MM.1S (cell line): Measurements from ENCODE around the gene NCAM2.

Experiments
- DNase-seq: peaks from one replicate; pipeline ENCODE4 v3.0.0-alpha.2; 2015
- H2AFZ ChIP-seq: fragments of 300-600 bp; sonication (generic); 2 replicates; pipeline ENCODE4 v1.6.0; 2016; ENCODE audit warnings: antibody characterized with exemption, low read length
- H3F3A ChIP-seq: fragments of 300-600 bp; sonication (generic); 2 replicates; pipeline ENCODE4 v1.6.1; 2016; ENCODE audit warnings: mild to moderate bottlenecking, antibody characterized with exemption, low read length, moderate library complexity, mixed read lengths; ENCODE audit not compliant: insufficient read depth
- H3K27ac ChIP-seq: fragments of 300-600 bp; sonication (generic); 2 replicates; pipeline ENCODE4 v1.5.1; 2016; ENCODE audit warnings: mild to moderate bottlenecking, low read length
- H3K27me3 ChIP-seq: fragments of 300-600 bp; sonication (generic); replicated peaks from 2 replicates; pipeline ENCODE4 v1.6.0; 2016; ENCODE audit warnings: low read length; ENCODE audit not compliant: insufficient read depth
- H3K36me3 ChIP-seq: fragments of 300-600 bp; sonication (generic); replicated peaks from 2 replicates; pipeline ENCODE4 v1.6.1; 2016; ENCODE audit warnings: mild to moderate bottlenecking, low read length, mixed read lengths; ENCODE audit not compliant: insufficient read depth
- H3K4me1 ChIP-seq: fragments of 300-600 bp; sonication (generic); 2 replicates; pipeline ENCODE4 v1.6.1; 2016; ENCODE audit warnings: low read length, mixed read lengths
- H3K4me2 ChIP-seq: fragments of 300-600 bp; sonication (generic); 2 replicates; pipeline ENCODE4 v1.6.0; 2016; ENCODE audit warnings: low read depth, low read length
- H3K4me3 ChIP-seq: fragments of 300-600 bp; sonication (generic); 2 replicates; pipeline ENCODE4 v1.5.1; 2016; ENCODE audit warnings: low read length, mixed read lengths
- H3K79me2 ChIP-seq: fragments of 300-600 bp; sonication (generic); 2 replicates; pipeline ENCODE4 v1.6.1; 2016; ENCODE audit warnings: mixed run types, low read length, mixed read lengths
- H3K9ac ChIP-seq: fragments of 300-600 bp; sonication (generic); 2 replicates; pipeline ENCODE4 v1.6.1; 2016; ENCODE audit warnings: low read length, mixed read lengths
- H3K9me2 ChIP-seq: fragments of 300-600 bp; sonication (generic); replicated peaks from 2 replicates; pipeline ENCODE4 v1.6.1; 2016; ENCODE audit warnings: mild to moderate bottlenecking, low read length, mixed read lengths; ENCODE audit not compliant: insufficient read depth
- H3K9me3 ChIP-seq: fragments of 300-600 bp; sonication (generic); replicated peaks from 2 replicates; pipeline ENCODE4 v1.6.1; 2016; ENCODE audit warnings: mild to moderate bottlenecking, low read length, mixed read lengths; ENCODE audit not compliant: insufficient read depth
- H4K20me1 ChIP-seq: fragments of 300-600 bp; sonication (generic); 2 replicates; pipeline ENCODE4 v1.6.1; 2016; ENCODE audit warnings: mild to moderate bottlenecking, low read length, moderate library complexity, mixed read lengths; ENCODE audit not compliant: insufficient read depth
- CTCF ChIP-seq: fragments of 300-600 bp; sonication (generic); IDR thresholded peaks from 2 replicates; pipeline ENCODE4 v1.5.1; 2016; ENCODE audit warnings: antibody characterized with exemption, low read length, mixed read lengths
- EZH2 ChIP-seq: fragments of 300-600 bp; sonication (generic); optimal IDR thresholded peaks from 2 replicates; pipeline ENCODE3; 2017; ENCODE audit warnings: low read depth, mild to moderate bottlenecking, antibody characterized with exemption, low read length, mixed read lengths
- EZH2phosphoT487 ChIP-seq: fragments of 300-600 bp; sonication (generic); IDR thresholded peaks from 2 replicates; pipeline ENCODE4 v1.6.1; 2018; ENCODE audit warnings: antibody characterized with exemption, low read length

The NCAM2 gene

GRCh38 chr21:21233051-21233450 lies 234.8 kb downstream of the NCAM2 start:
- DNase-seq, result no peak
- H3K27ac ChIP-seq, result no peak overlapping the region
- no peak overlapping the region for H3K9ac ChIP-seq
- no peak overlapping the region for H3K4me3 ChIP-seq
- no peak overlapping the region for H3K4me2 ChIP-seq
- H3K9me3 ChIP-seq, result no peaks in the 10 kb centered on the region
- H3K4me1 ChIP-seq, result no peaks in the 10 kb centered on the region
- H3K79me2 ChIP-seq, result no peaks in the 10 kb centered on the region
- no peaks in the 10 kb centered on the region for H3F3A ChIP-seq
- no peak overlapping the region for H2AFZ ChIP-seq
- H4K20me1 ChIP-seq, result no peaks in the 10 kb centered on the region
- no peaks in the 10 kb centered on the region for H3K36me3 ChIP-seq
- H3K9me2 ChIP-seq, result no peaks in the 10 kb centered on the region
- no peaks in the 10 kb centered on the region for H3K27me3 ChIP-seq
- no peak for TF ChIP-seq EZH2phosphoT487
- no peak for TF ChIP-seq CTCF
- no peak for TF ChIP-seq EZH2

DNA sequence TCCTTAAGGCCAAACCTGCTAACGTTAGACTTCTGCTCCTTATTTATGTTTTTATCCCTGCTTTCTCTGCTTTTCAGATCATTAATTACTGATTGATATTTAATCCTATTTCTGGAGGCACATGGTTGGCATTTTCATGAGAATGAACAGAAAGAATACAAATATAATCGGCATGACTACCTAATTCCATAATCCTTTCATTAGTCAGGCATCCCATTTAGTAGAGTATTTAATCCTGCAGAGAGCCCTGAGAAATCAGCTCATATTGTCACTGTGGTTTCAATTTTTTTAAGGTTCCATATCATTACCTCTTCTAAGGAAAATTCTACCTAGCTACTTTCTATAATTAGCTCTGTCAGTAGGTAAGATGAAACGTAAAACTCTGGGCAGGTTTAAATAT lies 238.8 kb downstream of the NCAM2 start:
- H4K20me1 ChIP-seq, result no peaks in the 10 kb centered on the region
- TF ChIP-seq EZH2phosphoT487, result no peak
- TF ChIP-seq CTCF, result no peak
- no peak for TF ChIP-seq EZH2
- H3K9ac ChIP-seq, result no peak overlapping the region
- H3K4me3 ChIP-seq, result no peak overlapping the region
- H3K27ac ChIP-seq, result no peak overlapping the region
- H3F3A ChIP-seq, result no peaks in the 10 kb centered on the region
- no peaks in the 10 kb centered on the region for H3K79me2 ChIP-seq
- H3K27me3 ChIP-seq, result no peaks in the 10 kb centered on the region
- H3K4me2 ChIP-seq, result no peak overlapping the region
- no peaks in the 10 kb centered on the region for H3K36me3 ChIP-seq
- H3K9me2 ChIP-seq, result no peaks in the 10 kb centered on the region
- no peaks in the 10 kb centered on the region for H3K9me3 ChIP-seq
- no peak overlapping the region for H2AFZ ChIP-seq
- no peak for DNase-seq
- H3K4me1 ChIP-seq, result no peaks in the 10 kb centered on the region

DNA sequence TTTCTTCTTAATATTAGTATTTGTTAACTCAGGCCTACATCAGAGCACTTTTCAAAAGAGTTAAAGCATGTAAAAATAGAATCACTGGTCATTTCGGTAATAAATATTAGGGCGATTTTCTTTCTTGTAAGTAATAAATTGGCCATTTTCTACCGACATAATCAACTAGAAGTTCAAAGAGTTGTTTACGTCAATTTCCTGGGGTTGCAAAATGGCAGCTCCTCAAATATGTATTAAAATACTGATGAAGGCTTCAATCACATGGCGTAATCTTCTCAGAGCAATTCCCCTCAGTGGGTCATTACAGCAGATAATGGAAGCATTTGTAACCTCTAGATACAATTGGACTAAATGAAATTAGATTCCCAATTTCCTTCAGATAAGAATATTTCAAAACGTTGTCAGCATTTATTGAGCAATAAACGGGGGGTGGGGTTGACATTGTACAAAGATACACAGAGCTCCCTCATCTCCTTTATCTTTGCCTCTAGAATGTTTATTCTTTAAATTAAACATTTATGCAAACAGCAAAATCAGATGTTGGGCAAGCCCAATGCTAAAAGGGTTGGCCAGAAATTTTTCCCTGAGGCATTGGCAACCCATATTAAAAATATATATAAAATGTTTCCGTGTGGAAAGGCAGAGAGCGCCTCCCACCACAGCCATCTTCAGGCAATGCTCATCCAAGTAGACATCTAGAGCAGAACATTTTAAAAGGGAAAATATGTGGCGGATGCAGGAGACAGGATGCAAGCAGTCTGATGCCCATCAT lies 240.6 kb downstream of the NCAM2 start:
- DNase-seq, result no peak
- Histone ChIP-seq H3K4me1 (no peaks in the 10 kb centered on the region), H3K27ac (no peak overlapping the region)

More for the DNA sequence above, 240.6 kb downstream of the NCAM2 start:
- Histone ChIP-seq H3F3A (no peaks in the 10 kb centered on the region), H3K4me2 (no peak overlapping the region), H3K79me2 (no peaks in the 10 kb centered on the region), H3K36me3 (no peaks in the 10 kb centered on the region), H3K9me3 (no peaks in the 10 kb centered on the region), H4K20me1 (no peaks in the 10 kb centered on the region), H3K4me3 (no peak overlapping the region), H3K9me2 (no peaks in the 10 kb centered on the region), H2AFZ (no peak overlapping the region), H3K27me3 (no peaks in the 10 kb centered on the region), H3K9ac (no peak overlapping the region)
- TF ChIP-seq EZH2phosphoT487 (no peak), CTCF (no peak), EZH2 (no peak)
